ENCODE measurements around the gene TMEM164.
"Not testable (repeated sequence)": the region's sequence is repeated elsewhere in the genome, so short reads cannot be mapped to it uniquely, and the experiment has no call there.

TMEM164 gene

GRCh38 chrX:110145311-110145710, 142.4 kb downstream of the TMEM164 start:
- DNase-seq (ENCODE audit: low spot score in 2 of 2) (no peak), ATAC-seq (no peak)
- Mint-ChIP-seq H3K9me3 (no peaks in the 10 kb centered on the region), H3K27ac (peak overlapping the region; percentile 43), H3K4me3 (no peak overlapping the region), H3K36me3 (no peaks in the 10 kb centered on the region), H3K4me1 (peaks cover 22% of the 10 kb centered on the region)

- DNase-seq (ENCODE audit: low spot score in 2 of 2), result no peak
- Mint-ChIP-seq H3K36me3 (no peaks in the 10 kb centered on the region), H3K27ac (peak overlapping the region; percentile 43), H3K4me3 (no peak overlapping the region), H3K9me3 (no peaks in the 10 kb centered on the region), H3K4me1 (peaks cover 22% of the 10 kb centered on the region)
- no peak for ATAC-seq
These were observed 142.9 kb downstream of the TMEM164 start for GRCh38 chrX:110145854-110146253.

GRCh38 chrX:110146521-110146920, 143.6 kb downstream of the TMEM164 start:
- DNase-seq (ENCODE audit: low spot score in 2 of 2) (peak in 1 of 2 donors; percentile 53), ATAC-seq (peak; percentile 65)
- H3K27ac Mint-ChIP-seq, result no peak overlapping the region
- H3K4me3 Mint-ChIP-seq, result no peak overlapping the region
- H3K36me3 Mint-ChIP-seq, result no peaks in the 10 kb centered on the region
- H3K9me3 Mint-ChIP-seq, result no peaks in the 10 kb centered on the region
- peaks cover 22% of the 10 kb centered on the region for H3K4me1 Mint-ChIP-seq

- H3K27ac Mint-ChIP-seq, result no peak overlapping the region
- H3K4me1 Mint-ChIP-seq, result peaks cover 7% of the 10 kb centered on the region
- no peaks in the 10 kb centered on the region for H3K9me3 Mint-ChIP-seq
- no peak overlapping the region for H3K4me3 Mint-ChIP-seq
- no peak for ATAC-seq
- H3K36me3 Mint-ChIP-seq, result no peaks in the 10 kb centered on the region
- no peak for DNase-seq (ENCODE audit: low spot score in 2 of 2)
These were observed 150.3 kb downstream of the TMEM164 start for GRCh38 chrX:110153244-110153643.

GRCh38 chrX:110153896-110154295, 151.0 kb downstream of the TMEM164 start:
- H3K9me3 Mint-ChIP-seq, result no peaks in the 10 kb centered on the region

GRCh38 chrX:110154328-110154727, 151.4 kb downstream of the TMEM164 start:
- ATAC-seq; H3K4me3 Mint-ChIP-seq; DNase-seq (ENCODE audit: low spot score in 2 of 2); H3K9me3 Mint-ChIP-seq; H3K36me3 Mint-ChIP-seq; H3K27ac Mint-ChIP-seq: not testable (repeated sequence)
- peaks cover 11% of the 10 kb centered on the region for H3K4me1 Mint-ChIP-seq

More at GRCh38 chrX:110153896-110154295, 151.0 kb downstream of the TMEM164 start:
- Mint-ChIP-seq H3K27ac (no peak overlapping the region), H3K36me3 (no peaks in the 10 kb centered on the region), H3K4me1 (peaks cover 8% of the 10 kb centered on the region), H3K4me3 (no peak overlapping the region)
- ATAC-seq, result no peak
- DNase-seq (ENCODE audit: low spot score in 2 of 2), result no peak

- peaks cover 12% of the 10 kb centered on the region for H3K4me1 Mint-ChIP-seq
- DNase-seq (ENCODE audit: low spot score in 2 of 2) (no peak), ATAC-seq (no peak)
- H3K27ac Mint-ChIP-seq, result peak overlapping the region; percentile 11
- H3K36me3 Mint-ChIP-seq, result peaks cover 7% of the 10 kb centered on the region
- no peaks in the 10 kb centered on the region for H3K9me3 Mint-ChIP-seq
- H3K4me3 Mint-ChIP-seq, result no peak overlapping the region
These were observed 152.8 kb downstream of the TMEM164 start for GRCh38 chrX:110155759-110156158.

- ATAC-seq (no peak), DNase-seq (ENCODE audit: low spot score in 2 of 2) (no peak)
- Mint-ChIP-seq H3K27ac (peak overlapping the region; percentile 38), H3K4me1 (peaks cover 12% of the 10 kb centered on the region), H3K9me3 (no peaks in the 10 kb centered on the region), H3K4me3 (no peak overlapping the region), H3K36me3 (peaks cover 7% of the 10 kb centered on the region)
These were observed 153.3 kb downstream of the TMEM164 start for GRCh38 chrX:110156167-110156754.

- Mint-ChIP-seq H3K36me3 (peaks cover 7% of the 10 kb centered on the region), H3K4me3 (no peak overlapping the region), H3K4me1 (peaks cover 12% of the 10 kb centered on the region), H3K9me3 (no peaks in the 10 kb centered on the region), H3K27ac (peak overlapping the region; percentile 38)
- ATAC-seq, result no peak
- no peak for DNase-seq (ENCODE audit: low spot score in 2 of 2)
These were observed 154.5 kb downstream of the TMEM164 start for GRCh38 chrX:110157444-110157843.

- peak; percentile 50 for ATAC-seq
- H3K4me3 Mint-ChIP-seq, result peak overlapping the region; percentile 7
- no peaks in the 10 kb centered on the region for H3K9me3 Mint-ChIP-seq
- H3K4me1 Mint-ChIP-seq, result peaks cover 12% of the 10 kb centered on the region
- peak overlapping the region; percentile 82 for H3K27ac Mint-ChIP-seq
- H3K36me3 Mint-ChIP-seq, result peaks cover 7% of the 10 kb centered on the region
- no peak for DNase-seq (ENCODE audit: low spot score in 2 of 2)
These were observed 156.3 kb downstream of the TMEM164 start for GRCh38 chrX:110159235-110159634.

- H3K4me3 Mint-ChIP-seq, result no peak overlapping the region
- peaks cover 12% of the 10 kb centered on the region for H3K4me1 Mint-ChIP-seq
- no peaks in the 10 kb centered on the region for H3K9me3 Mint-ChIP-seq
- DNase-seq (ENCODE audit: low spot score in 2 of 2), result no peak
- H3K36me3 Mint-ChIP-seq, result peaks cover 7% of the 10 kb centered on the region
- H3K27ac Mint-ChIP-seq, result no peak overlapping the region
- ATAC-seq, result peak; percentile 45
These were observed 157.0 kb downstream of the TMEM164 start for GRCh38 chrX:110159865-110160264.

GRCh38 chrX:110161361-110161686, 158.4 kb downstream of the TMEM164 start:
- no peak for ATAC-seq
- Mint-ChIP-seq H3K27ac (no peak overlapping the region), H3K4me1 (peaks cover 12% of the 10 kb centered on the region), H3K36me3 (peaks cover 7% of the 10 kb centered on the region), H3K4me3 (no peak overlapping the region), H3K9me3 (no peaks in the 10 kb centered on the region)
- no peak for DNase-seq (ENCODE audit: low spot score in 2 of 2)

GRCh38 chrX:110162131-110162530, 159.2 kb downstream of the TMEM164 start:
- Mint-ChIP-seq H3K4me3 (no peak overlapping the region), H3K36me3 (peaks cover 7% of the 10 kb centered on the region), H3K4me1 (peaks cover 12% of the 10 kb centered on the region), H3K27ac (no peak overlapping the region), H3K9me3 (no peaks in the 10 kb centered on the region)
- DNase-seq (ENCODE audit: low spot score in 2 of 2) (no peak), ATAC-seq (no peak)

GRCh38 chrX:110162867-110163266, 160.0 kb downstream of the TMEM164 start:
- Mint-ChIP-seq H3K4me3 (no peak overlapping the region), H3K27ac (no peak overlapping the region), H3K4me1 (peaks cover 12% of the 10 kb centered on the region), H3K9me3 (no peaks in the 10 kb centered on the region), H3K36me3 (peaks cover 7% of the 10 kb centered on the region)
- ATAC-seq (no peak), DNase-seq (ENCODE audit: low spot score in 2 of 2) (no peak)

- Mint-ChIP-seq H3K4me3 (no peak overlapping the region), H3K4me1 (peaks cover 12% of the 10 kb centered on the region), H3K27ac (no peak overlapping the region), H3K9me3 (no peaks in the 10 kb centered on the region), H3K36me3 (peaks cover 7% of the 10 kb centered on the region)
- no peak for DNase-seq (ENCODE audit: low spot score in 2 of 2)
- no peak for ATAC-seq
These were observed 160.6 kb downstream of the TMEM164 start for GRCh38 chrX:110163488-110163887.

GRCh38 chrX:110167952-110168451, 165.1 kb downstream of the TMEM164 start:
- Mint-ChIP-seq H3K36me3 (no peaks in the 10 kb centered on the region), H3K9me3 (no peaks in the 10 kb centered on the region), H3K27ac (no peak overlapping the region), H3K4me3 (no peak overlapping the region), H3K4me1 (peaks cover 18% of the 10 kb centered on the region)
- DNase-seq (ENCODE audit: low spot score in 2 of 2), result peak; percentile 17 to 59
- ATAC-seq, result peak; percentile 62

Data from stimulated activated effector memory CD8-positive, alpha-beta T cell treated with anti-CD3 and anti-CD28 coated beads, Interleukin-12 subunit alpha, Interleukin-12 subunit beta, amount 100 ng/mL, for 72 hours (primary cell).